Tibial nerve (tissue), 3 donors: Measurements from ENCODE around the gene SKAP1.

Experiments
- CTCF ChIP-seq, 5 experiments: fragments of 200-600 bp in 3 of 5; fragments of 450-650 bp in 2 of 5; sonication (generic) in 3 of 5; IDR thresholded peaks; one replicate each; pipeline ENCODE4 v1.5.1; 2016 to 2019; ENCODE audit warnings: antibody characterized with exemption in 5 of 5, mild to moderate bottlenecking in 3 of 5, moderate library complexity in 2 of 5
- POLR2A ChIP-seq, 2 donors: fragments of 450-650 bp; IDR thresholded peaks; one replicate each; pipeline ENCODE4 v1.6.1; 2017; ENCODE audit warnings: antibody characterized with exemption in 2 of 2, mild to moderate bottlenecking in 2 of 2, moderate library complexity in 2 of 2

GRCh38 chr17:48440669-48441068 is 10.7 kb upstream of the SKAP1 start:
- TF ChIP-seq POLR2A (IDR thresholded peaks at IDR 0.05) (no peak), CTCF (IDR thresholded peaks at IDR 0.05) (no peak)
